ENCODE results near the gene XRCC3.

XRCC3 gene

DNA sequence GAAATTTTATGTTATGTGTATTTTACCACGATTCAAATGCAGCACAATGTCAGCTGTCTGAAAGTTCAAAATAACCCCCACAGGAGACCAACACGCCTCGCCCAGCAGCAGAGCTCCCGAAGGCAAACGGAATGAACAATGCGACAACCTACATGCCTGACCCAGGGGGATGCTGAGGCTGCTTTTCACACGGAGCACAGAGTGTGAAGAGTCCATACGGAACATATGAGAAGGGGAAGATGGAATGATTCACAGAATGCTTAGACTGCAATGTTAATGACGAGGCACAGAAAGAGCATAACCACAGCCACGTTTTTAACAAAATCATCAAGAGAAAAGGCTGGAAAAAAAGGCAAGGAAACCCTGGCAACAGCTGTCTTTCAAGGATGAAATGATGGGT lies 22.9 kb upstream of the XRCC3 start:
- DNase-seq = no peak

DNA sequence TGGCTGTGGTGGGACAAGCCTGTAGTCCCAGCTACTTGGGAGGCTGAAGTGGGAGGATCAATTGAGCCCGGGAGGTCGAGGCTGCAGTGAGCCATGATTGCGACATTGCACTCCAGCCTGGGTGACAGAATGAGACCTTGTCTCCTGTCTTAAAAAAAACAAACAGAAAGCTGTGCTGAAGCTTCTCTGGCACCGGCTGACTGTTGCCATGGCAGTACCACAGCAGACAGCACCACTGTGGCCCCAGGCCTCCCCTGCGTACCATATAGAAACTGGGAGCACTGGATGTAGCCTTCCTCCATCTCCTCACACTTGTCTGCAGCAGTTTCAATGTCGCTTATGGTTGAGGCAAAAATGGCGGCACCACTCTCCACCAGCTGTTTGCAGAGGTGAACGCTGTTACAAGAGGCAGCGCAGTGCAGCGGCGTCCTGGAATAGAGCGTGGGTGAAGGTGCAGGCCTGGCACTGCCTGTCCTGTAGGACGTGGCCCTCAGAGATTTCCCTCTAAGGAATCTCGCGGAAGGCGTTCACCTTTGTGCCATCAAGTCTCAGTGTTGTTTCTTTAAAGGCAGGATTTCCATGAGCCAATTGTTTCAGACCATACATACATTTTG lies 22.3 kb upstream of the XRCC3 start:
- no peak for DNase-seq

DNA sequence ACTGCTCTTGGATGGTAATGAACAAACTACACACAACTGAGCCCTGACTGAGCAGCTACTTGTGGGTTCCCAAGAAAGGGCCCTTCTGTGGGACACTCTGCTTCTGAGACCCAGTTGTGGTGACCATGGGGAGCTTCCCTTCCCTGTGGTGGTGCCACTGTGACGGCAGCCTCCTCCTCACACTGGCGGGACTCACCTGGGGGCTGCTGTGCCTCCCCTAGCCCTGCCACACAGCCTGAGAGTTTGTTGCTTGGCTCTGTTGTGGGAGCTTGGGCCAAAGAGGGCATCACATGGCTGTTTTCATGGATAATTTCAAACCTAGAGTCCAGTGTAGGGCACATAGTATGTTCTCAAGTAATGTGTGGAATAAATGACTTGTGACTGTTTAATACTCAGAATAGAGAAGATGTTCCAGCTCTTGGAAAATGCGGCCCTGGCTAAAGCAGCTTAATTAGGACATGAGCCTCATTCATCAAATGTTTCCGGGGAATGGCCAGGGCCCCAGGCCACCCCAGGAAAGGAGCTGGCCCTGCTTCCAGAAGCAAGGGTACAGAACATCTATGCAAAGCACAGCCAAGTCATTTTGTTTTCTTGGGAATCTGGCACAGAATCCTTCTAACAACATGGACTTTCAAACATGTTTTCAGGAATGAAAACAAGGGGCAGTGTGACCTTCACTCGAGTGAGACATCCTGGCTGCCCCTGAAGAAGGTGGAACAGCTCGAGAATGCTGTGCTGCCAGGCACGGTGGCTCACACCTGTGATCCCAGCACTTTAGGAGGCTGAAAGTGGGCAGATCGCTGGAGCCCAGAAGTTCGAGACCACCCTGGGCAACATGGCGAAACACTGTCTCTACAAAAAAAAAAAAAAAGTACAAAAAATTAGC lies 21.5 kb upstream of the XRCC3 start:
- DNase-seq = no peak

DNA sequence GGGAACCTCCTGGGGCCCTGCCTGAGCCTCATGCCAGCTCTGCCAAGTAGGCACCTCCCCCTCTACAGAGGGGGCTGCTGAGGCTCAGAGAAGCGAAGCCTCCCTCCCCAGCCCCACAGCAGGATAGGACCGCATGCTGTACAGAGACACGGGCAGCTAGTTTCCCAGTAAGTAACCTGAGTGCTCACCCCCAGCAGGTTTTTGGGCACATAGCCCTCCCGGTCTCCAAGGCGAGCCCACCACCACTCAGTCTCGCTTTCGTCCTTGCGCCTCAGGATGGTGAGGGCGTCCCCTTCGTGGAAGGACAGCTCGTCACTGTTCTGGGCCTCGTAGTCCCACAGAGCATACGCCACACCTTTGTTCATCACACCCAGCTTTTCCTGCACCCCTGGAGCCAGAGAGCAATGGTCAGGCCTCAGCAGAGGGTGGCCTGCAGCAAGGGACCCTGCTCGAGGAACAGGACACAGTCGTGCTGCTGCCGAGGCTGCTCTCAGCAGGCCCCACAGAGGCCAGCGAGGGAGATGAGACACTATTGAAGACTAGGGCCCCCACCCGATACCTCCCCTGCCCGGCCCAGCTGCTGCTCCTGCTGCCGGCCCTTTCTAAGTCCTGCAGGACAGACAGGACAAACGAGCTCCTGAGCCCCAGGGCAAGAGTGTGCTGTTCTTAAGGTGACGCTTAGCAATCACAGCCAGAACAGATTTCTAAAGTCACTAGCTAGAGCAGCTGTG lies 20.7 kb upstream of the XRCC3 start:
- no peak for DNase-seq

DNA sequence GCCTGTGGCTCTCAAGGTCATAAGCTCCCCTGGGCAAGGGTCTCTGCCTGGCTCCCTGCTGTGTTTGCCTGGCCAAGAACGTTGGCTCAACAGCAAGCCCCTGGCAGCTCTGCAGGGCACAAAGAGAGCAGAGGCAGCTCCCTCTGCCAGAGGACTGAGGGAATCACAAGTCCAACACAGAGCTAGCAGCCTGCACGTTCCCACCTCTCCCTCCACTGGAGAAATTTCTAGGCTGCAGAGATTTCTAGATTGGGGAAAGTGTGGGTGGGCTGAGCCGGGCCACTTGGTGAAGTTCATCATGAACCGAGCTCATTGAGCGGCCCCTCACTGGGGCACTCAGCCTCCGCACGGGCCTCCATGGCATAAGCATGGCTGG lies 20.2 kb upstream of the XRCC3 start:
- DNase-seq = no peak

DNA sequence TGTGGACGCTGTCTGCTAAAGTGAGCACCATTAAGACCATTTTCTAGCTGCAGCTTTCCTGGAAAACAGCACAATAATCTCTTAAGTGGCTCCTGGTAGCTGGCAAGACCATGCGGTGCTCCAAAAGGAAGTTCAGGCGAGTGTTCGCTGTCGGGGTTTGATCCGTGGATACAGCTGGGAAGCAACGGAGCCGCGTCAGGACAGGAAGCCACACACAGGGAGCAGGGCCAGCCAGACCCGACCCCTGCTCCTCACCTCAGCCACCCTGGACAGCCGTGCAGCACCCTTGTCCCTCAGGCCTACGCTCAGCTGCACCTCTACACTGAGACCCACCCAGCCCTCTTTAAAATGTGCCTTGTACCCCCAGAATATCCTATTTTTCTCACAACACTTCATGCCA lies 19.8 kb upstream of the XRCC3 start:
- DNase-seq = no peak

DNA sequence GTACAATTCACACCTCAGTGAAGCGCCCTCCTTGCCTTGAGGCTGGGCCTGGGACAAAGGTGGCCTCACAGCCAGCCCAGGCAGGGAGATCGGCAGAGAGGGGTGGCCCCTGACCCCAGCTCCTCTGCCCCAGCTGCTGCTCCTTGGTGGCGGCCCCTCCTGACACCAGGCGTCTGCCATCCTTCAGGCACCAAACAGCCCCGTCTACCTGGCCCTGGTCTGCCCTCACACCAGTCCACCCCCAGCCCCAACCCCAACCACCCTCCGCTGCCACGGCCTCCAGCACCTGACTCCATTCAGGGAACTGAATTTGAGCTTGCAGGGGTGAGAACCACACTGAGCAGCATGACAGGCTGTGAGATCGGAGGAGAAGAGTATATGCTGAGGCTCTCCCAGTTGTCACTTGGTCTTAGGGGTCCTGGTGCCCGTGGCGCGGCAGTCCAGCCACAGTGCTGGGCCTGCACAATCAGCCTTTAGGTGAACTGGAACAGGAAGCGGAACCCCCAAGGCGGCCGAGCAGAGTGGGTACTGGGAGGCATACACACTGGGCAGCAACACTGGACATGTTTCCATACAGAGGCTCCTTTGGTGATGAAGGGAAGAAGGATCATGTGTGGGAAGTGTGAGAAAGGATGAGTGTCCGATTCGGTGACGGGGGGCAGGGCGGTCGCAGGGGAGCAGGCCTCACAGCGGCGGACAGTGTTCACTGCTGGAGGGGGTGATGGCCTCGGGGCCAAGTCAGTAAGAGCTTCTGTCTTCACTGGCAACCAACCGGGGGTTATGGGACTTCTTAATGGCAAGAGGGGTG lies 19.0 kb upstream of the XRCC3 start:
- DNase-seq = no peak

DNA sequence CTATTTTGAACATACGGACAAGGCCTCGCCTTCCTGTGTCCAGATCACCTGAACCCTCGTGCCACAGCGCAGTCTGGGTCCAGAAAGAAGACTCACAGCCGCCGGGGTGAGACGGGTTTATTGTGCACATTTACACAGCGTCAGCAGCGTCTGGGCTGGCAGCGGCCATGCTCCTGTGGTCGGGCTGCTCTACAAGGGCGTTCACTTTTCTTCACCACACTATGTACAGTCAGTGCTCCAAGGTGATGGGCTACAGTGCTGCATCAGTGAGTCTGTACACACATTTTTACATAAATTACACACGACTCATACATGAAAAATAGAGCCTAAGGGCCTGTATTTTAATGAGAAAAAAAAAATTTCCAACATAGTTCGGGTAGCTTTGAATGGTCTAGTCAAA lies 18.4 kb upstream of the XRCC3 start:
- no peak for DNase-seq

DNA sequence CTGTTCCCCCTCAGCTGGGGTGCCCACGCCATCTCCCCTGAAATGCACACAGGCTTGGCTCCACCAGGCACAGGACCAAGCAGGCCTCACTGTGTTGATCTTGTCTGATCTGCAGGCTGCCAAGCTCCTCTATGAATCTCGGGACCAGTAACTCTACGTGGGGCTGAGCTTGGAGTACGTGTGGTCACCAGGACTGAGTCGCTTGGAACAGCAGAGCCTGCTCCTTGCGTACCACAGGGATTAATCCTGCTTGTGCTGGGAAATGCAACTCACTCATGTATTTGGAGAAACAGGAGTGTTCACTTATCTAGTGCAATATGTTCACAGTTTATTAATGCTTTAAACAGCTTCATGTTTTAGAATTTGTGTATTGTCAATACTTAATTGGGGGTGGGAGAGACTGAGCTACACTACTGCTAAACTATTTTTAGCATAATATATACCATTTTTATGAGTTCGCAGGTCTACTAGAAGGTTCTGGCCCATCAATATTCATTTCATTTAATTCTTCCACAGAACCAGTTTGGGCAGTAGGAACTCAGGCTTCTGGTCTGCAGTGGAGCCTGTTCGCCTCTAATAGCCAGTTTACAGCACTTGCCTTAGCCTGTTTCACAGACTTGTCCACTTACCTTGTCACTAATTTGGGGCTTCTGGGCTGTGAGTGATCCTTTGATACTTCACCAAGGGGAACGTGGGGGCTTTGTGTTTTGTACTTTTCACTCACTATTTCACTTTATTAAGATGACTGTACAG lies 17.8 kb upstream of the XRCC3 start:
- no peak for DNase-seq

DNA sequence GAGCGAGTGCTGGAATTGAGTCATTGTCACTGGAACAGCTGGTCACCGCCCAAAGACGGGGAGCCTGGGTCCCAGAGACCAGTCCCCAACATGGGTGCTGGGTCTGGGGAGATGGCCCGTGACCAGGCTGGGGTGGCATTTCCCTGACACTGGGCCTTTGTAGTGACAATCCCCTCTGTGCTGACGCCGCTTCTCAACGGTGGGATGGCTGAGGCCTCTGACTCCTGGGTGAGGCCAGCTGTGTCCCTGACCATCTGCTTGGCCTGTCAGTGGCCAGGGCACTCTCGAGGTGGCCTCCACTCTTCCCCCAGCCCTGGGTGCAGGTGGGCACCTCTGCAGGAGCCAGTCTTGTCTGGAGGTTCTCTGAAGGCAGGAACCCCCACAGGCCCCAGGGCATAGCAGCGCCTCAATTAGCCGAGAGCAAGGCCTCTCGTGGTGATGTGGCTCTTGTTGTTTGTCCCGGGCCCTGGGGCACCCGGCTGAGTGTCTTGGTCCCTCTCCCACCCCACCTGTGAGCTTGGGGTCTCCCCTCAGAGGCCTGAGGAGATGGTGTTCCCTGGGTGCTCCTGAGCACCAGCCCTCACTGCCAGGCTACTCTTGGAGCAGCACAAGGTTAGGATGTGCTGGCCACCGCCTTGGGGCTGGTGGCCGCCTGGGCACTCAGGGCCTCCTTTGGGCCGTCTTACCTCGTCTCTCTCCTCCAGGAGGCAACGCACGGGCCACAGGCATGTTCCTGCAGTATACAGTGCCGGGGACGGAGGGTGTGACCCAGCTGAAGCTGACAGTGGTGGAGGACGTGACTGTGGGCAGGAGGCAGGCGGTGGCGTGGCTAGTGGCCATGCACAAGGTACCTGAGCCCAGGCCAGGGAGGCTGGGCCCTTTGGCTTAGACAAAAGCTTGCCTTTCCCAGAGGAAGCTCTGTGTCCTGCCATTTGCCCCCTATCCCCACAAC lies 16.9 kb upstream of the XRCC3 start:
- no peak for DNase-seq

DNA sequence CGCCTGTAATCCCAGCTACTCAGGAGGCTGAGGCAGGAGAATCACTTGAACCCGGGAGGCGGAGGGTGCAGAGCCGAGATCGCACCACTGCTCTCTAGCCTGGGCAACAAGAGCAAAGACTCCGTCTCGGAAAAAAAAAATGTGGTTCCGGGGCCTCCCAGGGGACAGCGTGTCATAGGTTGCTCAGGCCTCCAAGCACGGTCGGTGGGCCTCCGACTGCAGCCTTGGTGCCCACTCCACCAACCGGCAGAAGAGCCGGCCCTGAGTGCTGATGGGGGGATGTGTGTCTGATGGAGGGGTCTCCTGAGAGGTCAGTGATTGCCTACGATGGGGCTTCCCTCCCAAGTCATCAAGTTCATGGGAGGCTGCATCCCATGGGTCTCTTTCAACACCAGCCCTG lies 16.2 kb upstream of the XRCC3 start:
- no peak for DNase-seq

DNA sequence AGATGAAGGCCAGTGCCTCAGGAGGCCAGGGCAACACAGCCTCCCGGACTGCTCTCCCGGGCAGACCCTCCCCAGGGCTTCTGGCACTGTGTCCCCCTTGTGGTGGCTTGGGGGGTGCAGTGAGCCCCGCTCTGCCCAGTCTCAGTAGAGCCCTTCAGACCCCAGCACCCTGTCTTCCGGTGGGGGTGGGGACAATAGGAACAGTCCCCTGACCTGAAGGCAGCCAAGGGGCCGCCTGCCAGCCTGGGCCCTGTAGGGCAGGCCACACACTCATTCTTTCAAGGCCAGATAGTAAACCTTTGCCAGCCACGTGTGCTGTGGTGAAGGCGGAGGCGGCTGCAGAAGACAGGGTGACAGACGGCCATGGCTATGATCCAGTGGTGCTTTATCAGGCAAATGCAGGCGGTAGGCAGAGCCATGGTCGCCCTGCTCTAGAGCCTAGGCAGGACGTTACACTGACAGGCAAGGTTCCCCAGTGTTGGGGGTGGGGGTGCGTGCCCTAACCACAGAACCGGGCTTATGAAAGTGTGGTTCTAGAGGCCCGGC lies 15.3 kb upstream of the XRCC3 start:
- no peak for DNase-seq

DNA sequence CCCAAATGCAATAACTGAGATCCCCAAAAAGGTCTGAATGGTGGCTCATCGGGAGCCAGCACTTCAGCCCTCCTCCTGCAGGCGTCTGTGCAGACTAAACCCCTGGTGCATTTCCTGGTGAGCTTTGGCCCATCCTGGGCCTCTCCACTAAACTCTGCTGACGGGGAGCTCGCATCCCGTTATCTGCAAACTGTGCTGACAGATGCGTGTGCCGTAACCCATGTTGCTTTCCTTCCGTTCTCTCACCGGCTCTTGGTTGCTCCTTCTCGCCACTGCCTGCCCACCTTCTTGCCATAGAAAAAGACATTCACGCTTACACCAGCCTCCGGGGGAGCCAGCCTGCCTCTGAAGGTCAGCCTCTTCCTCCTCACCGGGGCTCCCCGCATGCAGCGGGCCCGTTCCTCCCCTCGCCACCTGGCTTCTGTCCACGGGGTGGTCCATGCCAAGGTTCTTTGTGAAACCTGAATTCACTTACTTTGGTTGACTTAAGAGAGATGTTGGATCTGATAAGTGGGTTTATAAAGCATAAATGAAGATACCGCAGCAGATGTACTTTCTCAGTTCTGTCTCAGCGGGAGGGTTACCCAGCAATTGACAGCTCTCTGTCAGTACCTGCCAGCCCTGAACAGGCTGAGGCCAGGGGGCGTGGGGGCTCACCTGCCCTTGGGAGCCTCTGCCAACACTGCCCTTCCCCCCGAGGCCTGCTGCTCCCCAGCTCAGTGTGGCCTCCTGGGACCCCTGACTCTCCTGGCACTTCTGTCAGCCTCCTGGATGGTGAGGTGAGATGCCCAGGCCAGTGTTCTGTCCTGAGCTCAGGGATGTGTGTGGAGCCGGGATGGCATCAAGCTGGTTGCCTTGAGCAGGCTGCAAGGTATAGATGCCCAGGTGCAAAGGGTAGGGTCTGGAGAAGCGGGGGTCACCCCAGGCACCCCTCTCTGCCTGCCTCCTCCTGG lies 14.5 kb upstream of the XRCC3 start:
- no peak for DNase-seq

DNA sequence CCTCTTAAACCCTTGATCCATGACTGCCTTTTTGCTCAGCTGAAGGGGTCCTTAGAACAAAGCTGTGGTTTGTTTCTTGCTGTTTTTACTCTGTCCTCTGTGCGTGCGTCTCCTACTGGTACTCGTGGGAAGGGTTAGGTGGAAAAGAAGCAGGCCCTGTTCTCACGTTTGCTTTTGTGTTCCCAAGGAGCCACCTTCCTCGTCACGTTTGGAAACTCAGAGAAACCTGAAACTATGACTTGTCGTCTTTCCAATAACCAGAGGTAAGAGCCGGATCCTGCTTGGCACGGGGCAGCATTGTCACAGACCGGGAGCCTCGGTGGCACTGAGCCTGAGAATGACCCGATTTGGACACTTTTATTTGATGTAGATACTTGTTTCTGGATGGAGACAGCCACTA lies 13.5 kb upstream of the XRCC3 start:
- no peak for DNase-seq

DNA sequence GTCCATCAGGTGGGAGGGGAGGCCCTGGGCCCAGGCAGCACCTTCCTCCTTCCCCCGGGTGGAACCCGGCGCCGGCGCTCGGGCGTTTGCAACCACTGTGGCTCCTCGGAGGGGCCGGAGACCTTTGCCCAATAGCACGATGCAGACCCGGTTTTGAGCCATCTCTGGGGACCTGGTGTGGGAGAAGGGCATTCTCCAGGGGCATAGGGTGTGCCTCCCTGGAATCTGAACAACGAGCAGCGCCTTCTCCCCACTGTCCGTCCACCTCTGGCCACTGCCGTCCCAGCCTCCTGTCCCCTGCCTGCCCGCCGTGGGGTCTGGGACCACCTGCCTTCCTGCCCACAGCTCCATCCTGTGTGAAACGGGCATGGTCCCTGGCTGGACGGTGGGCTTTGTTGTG lies 12.9 kb upstream of the XRCC3 start:
- no peak for DNase-seq

DNA sequence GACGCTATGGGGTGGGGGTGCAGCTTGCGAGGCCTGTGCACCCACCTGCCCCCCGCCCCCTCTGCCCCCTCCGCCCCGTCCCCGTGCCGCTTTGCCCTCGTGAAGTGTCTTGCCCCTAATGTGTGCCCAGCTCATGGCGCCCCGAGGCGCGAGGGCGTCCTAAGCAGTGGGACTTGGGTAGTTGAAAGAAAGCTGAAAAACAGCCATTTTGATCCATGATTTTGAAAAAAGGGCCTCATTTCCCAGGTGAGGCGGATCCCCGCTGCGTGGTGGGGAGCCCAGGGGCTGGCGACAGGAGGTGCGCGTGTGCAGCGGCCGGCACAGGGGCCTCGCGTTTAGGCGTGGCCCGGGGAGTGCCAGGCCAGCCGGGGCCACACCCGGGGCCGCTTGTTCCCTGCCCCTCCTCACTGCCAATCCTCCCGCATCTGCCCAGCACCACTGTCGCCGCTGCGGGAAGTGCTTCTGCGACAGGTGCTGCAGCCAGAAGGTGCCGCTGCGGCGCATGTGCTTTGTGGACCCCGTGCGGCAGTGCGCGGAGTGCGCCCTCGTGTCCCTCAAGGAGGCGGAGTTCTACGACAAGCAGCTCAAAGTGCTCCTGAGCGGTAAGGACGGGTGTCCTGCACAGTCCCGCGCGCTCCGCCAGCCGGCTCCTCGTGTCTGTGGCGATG lies 12.2 kb upstream of the XRCC3 start:
- DNase-seq = no peak

DNA sequence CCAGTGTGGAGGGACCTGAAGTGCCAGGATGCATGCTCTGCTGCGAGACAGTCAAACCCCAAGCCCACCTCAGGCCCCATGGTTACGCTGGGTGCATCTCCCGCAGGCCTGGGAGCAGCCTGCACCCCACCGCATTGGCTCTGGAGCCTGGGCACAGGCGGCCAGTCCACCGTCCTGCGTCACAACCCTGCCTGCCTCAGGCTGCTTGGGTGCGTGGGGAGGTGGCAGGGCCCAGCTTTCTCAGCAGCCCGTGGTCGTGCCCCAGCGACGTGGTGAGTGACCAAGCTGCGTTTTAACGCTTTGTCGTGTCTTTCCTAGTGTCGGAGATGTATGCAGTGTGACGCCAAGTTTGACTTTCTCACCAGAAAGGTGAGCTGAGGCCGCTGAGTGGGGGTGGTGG lies 11.2 kb upstream of the XRCC3 start:
- DNase-seq = no peak

DNA sequence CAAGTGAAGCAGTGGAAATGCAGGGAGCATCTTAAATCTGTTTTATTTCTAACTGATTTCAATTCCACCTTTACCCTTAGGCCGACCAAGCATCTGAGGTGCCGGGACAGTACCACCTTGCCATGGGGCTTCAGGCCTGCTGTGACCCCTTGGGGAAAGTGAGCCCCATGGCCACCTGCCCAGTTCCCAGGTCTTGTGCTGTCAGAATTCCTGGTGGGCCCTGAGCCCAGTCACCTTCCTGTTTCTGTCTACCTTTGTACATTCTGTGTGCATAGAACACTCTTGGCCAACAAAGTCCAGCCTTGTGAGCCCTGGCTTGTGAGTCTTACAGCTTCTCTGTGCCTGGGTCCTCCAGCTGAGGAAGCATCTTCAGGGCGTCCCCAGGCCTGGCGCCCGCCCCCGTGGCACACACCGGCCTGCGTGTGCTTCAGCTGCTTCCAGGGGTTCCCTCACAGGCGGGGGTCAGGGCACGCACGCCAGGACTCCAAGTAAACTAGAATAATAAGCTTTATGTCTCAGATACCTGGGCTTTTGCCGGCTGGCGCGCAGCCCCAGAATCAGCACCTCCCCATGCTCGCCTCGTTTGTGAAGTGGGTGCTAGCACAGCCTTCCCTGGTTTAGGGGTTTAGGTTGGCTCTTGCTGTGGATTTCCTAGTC lies 10.6 kb upstream of the XRCC3 start:
- DNase-seq = no peak
